Measurements from ENCODE around the gene LARGE1. TPM values are rescaled to one million over a fixed set of nuclear protein-coding genes. Genes with fewer than 3 reads are reported as not detected.
"Not testable (repeated sequence)": the region's sequence is repeated elsewhere in the genome, so short reads cannot be mapped to it uniquely, and the experiment has no call there.

Gene LARGE1
- total RNA-seq, 1 donor from 2014 or later: 81.2 TPM

- Mint-ChIP-seq H3K27ac (ENCODE audit: unreplicated experiment) (no peak overlapping the region), H3K9me3 (ENCODE audit: unreplicated experiment) (peaks cover 7% of the 10 kb centered on the region), H3K4me1 (ENCODE audit: low read depth, unreplicated experiment) (no peaks in the 10 kb centered on the region), H3K27me3 (ENCODE audit: unreplicated experiment) (peaks cover 2% of the 10 kb centered on the region), H3K36me3 (ENCODE audit: unreplicated experiment) (peaks cover 21% of the 10 kb centered on the region), H3K4me3 (ENCODE audit: unreplicated experiment) (no peak overlapping the region)
- no peak for TF ChIP-seq CTCF (IDR thresholded peaks at IDR 0.05; ENCODE audit: partially characterized antibody, unreplicated experiment)
- no peak for DNase-seq
These were observed 538.5 kb downstream of the LARGE1 start for GRCh38 chr22:33381531-33382406.

GRCh38 chr22:33380789-33381530, 539.3 kb downstream of the LARGE1 start:
- Mint-ChIP-seq H3K4me1 (ENCODE audit: low read depth, unreplicated experiment) (no peaks in the 10 kb centered on the region), H3K4me3 (ENCODE audit: unreplicated experiment) (no peak overlapping the region), H3K9me3 (ENCODE audit: unreplicated experiment) (peaks cover 7% of the 10 kb centered on the region), H3K36me3 (ENCODE audit: unreplicated experiment) (peaks cover 23% of the 10 kb centered on the region), H3K27ac (ENCODE audit: unreplicated experiment) (no peak overlapping the region), H3K27me3 (ENCODE audit: unreplicated experiment) (peaks cover 2% of the 10 kb centered on the region)
- TF ChIP-seq CTCF (IDR thresholded peaks at IDR 0.05; ENCODE audit: partially characterized antibody, unreplicated experiment): no peak
- no peak for DNase-seq

GRCh38 chr22:33379836-33380235, 540.4 kb downstream of the LARGE1 start:
- Mint-ChIP-seq H3K9me3 (ENCODE audit: unreplicated experiment) (peaks cover 7% of the 10 kb centered on the region), H3K27me3 (ENCODE audit: unreplicated experiment) (no peaks in the 10 kb centered on the region), H3K4me3 (ENCODE audit: unreplicated experiment) (no peak overlapping the region), H3K4me1 (ENCODE audit: low read depth, unreplicated experiment) (no peaks in the 10 kb centered on the region), H3K27ac (ENCODE audit: unreplicated experiment) (no peak overlapping the region), H3K36me3 (ENCODE audit: unreplicated experiment) (peaks cover 23% of the 10 kb centered on the region)
- TF ChIP-seq CTCF (IDR thresholded peaks at IDR 0.05; ENCODE audit: partially characterized antibody, unreplicated experiment): no peak
- no peak for DNase-seq

- H3K27me3 Mint-ChIP-seq (ENCODE audit: unreplicated experiment): no peaks in the 10 kb centered on the region
- no peak overlapping the region for H3K4me3 Mint-ChIP-seq (ENCODE audit: unreplicated experiment)
- no peak for DNase-seq
- H3K27ac Mint-ChIP-seq (ENCODE audit: unreplicated experiment): no peak overlapping the region
- peaks cover 27% of the 10 kb centered on the region for H3K36me3 Mint-ChIP-seq (ENCODE audit: unreplicated experiment)
- no peak for TF ChIP-seq CTCF (IDR thresholded peaks at IDR 0.05; ENCODE audit: partially characterized antibody, unreplicated experiment)
- H3K4me1 Mint-ChIP-seq (ENCODE audit: low read depth, unreplicated experiment): no peaks in the 10 kb centered on the region
- peaks cover 2% of the 10 kb centered on the region for H3K9me3 Mint-ChIP-seq (ENCODE audit: unreplicated experiment)
These were observed 547.4 kb downstream of the LARGE1 start for GRCh38 chr22:33372875-33373274.

- H3K36me3 Mint-ChIP-seq (ENCODE audit: unreplicated experiment); H3K27ac Mint-ChIP-seq (ENCODE audit: unreplicated experiment); DNase-seq; H3K4me3 Mint-ChIP-seq (ENCODE audit: unreplicated experiment); H3K9me3 Mint-ChIP-seq (ENCODE audit: unreplicated experiment); H3K4me1 Mint-ChIP-seq (ENCODE audit: low read depth, unreplicated experiment); H3K27me3 Mint-ChIP-seq (ENCODE audit: unreplicated experiment): not testable (repeated sequence)
These were observed 557.0 kb downstream of the LARGE1 start for GRCh38 chr22:33363256-33363655.

Measured in glutamatergic neuron (in vitro differentiated cells).